Astrocyte (in vitro differentiated cells and primary cell): ENCODE results near the gene SCGN. TPM values are rescaled to one million over a fixed set of nuclear protein-coding genes. Genes with fewer than 3 reads are reported as not detected.

Source experiments
- DNase-seq: peaks from one replicate; pipeline ENCODE4 v3.0.0-alpha.2; 2010; ENCODE audit warnings: low read depth
- FAIRE-seq: peaks from 2 replicates; lab custom pipeline; 2011; peaks lifted over from hg19 to GRCh38; lab: Jason Lieb, UNC
- H2AFZ ChIP-seq: 2 replicates; pipeline ENCODE4 v1.6.0; 2012; ENCODE audit warnings: low read depth, low read length, inconsistent platforms
- H3K27ac ChIP-seq: 2 replicates; pipeline ENCODE4 v1.5.1; 2011; ENCODE audit warnings: low read depth, low read length, inconsistent platforms
- H3K27me3 ChIP-seq: 2 replicates; pipeline ENCODE4 v1.6.0; 2011; ENCODE audit warnings: low read length, inconsistent platforms; ENCODE audit not compliant: insufficient read depth
- H3K36me3 ChIP-seq: 2 replicates; pipeline ENCODE4 v1.5.1; 2011; ENCODE audit warnings: low read length, inconsistent platforms; ENCODE audit not compliant: insufficient read depth
- H3K4me1 ChIP-seq: 2 replicates; pipeline ENCODE4 v1.5.1; 2011; ENCODE audit warnings: low read length, inconsistent platforms; ENCODE audit not compliant: insufficient read depth
- H3K4me2 ChIP-seq: 2 replicates; pipeline ENCODE4 v1.6.0; 2012; ENCODE audit warnings: low read length, inconsistent platforms
- H3K4me3 ChIP-seq: 2 replicates; pipeline ENCODE4 v1.5.1; 2011; ENCODE audit warnings: low read depth, mild to moderate bottlenecking, low read length, inconsistent platforms; ENCODE audit not compliant: insufficient read depth
- H3K79me2 ChIP-seq: 2 replicates; pipeline ENCODE4 v1.6.0; 2012; ENCODE audit warnings: mild to moderate bottlenecking, low read length, inconsistent platforms; ENCODE audit not compliant: insufficient read depth
- H3K9ac ChIP-seq: 2 replicates; pipeline ENCODE4 v1.6.0; 2012; ENCODE audit warnings: mild to moderate bottlenecking, low read length, inconsistent platforms
- H3K9me3 ChIP-seq: 2 replicates; pipeline ENCODE4 v1.5.1; 2012; ENCODE audit warnings: low read depth, mild to moderate bottlenecking, low read length, inconsistent platforms; ENCODE audit not compliant: insufficient read depth
- H4K20me1 ChIP-seq: 2 replicates; pipeline ENCODE4 v1.6.0; 2012; ENCODE audit warnings: low read length, inconsistent platforms; ENCODE audit not compliant: insufficient read depth
- H3K27ac Mint-ChIP-seq: one replicate; pipeline ENCODE4 v1.8.0; 2021; ENCODE audit warnings: mild to moderate bottlenecking, mixed read lengths; ENCODE audit not compliant: unreplicated experiment
- H3K27me3 Mint-ChIP-seq: one replicate; pipeline ENCODE4 v1.8.0; 2021; ENCODE audit warnings: low read depth, mixed read lengths; ENCODE audit not compliant: unreplicated experiment
- H3K36me3 Mint-ChIP-seq: one replicate; pipeline ENCODE4 v1.8.0; 2021; ENCODE audit warnings: low read depth, mixed read lengths; ENCODE audit not compliant: unreplicated experiment
- H3K4me1 Mint-ChIP-seq: one replicate; pipeline ENCODE4 v1.8.0; 2021; ENCODE audit warnings: low read depth, mixed read lengths; ENCODE audit not compliant: unreplicated experiment
- H3K4me3 Mint-ChIP-seq: one replicate; pipeline ENCODE4 v1.8.0; 2021; ENCODE audit warnings: mild to moderate bottlenecking, moderate library complexity, mixed read lengths; ENCODE audit not compliant: unreplicated experiment
- H3K9me3 Mint-ChIP-seq: one replicate; pipeline ENCODE4 v1.8.0; 2021; ENCODE audit warnings: mild to moderate bottlenecking, mixed read lengths; ENCODE audit not compliant: unreplicated experiment
- CTCF ChIP-seq: IDR thresholded peaks from 2 replicates; pipeline ENCODE4 v1.5.1; 2011; ENCODE audit warnings: low read depth, mild to moderate bottlenecking, inconsistent platforms, low read length, moderate library complexity; ENCODE audit not compliant: insufficient read depth
- EZH2 ChIP-seq: IDR thresholded peaks from 2 replicates; pipeline ENCODE4 v1.6.1; 2012; ENCODE audit warnings: mild to moderate bottlenecking, low read length, inconsistent platforms; ENCODE audit not compliant: insufficient read depth
- total RNA-seq: library from RNA; stranded (reverse); gene quantifications from 2 replicates; pipeline ENCODE4 v1.2.1, GENCODE V29; 2021

The SCGN gene
- total RNA-seq, 1 donor from 2014 or later = not detected

GRCh38 chr6:25703005-25703404 lies 51.0 kb downstream of the SCGN start:
- no peak overlapping the region for H3K4me2 ChIP-seq
- H3K79me2 ChIP-seq = no peaks in the 10 kb centered on the region
- H3K4me1 Mint-ChIP-seq = no peaks in the 10 kb centered on the region
- no peaks in the 10 kb centered on the region for H3K36me3 ChIP-seq
- FAIRE-seq (no peak), DNase-seq (no peak)
- peaks cover 3% of the 10 kb centered on the region for H3K27me3 Mint-ChIP-seq
- no peak overlapping the region for H3K27ac ChIP-seq
- H3K4me3 ChIP-seq = no peak overlapping the region
- no peaks in the 10 kb centered on the region for H3K4me1 ChIP-seq
- no peaks in the 10 kb centered on the region for H3K27me3 ChIP-seq
- no peaks in the 10 kb centered on the region for H4K20me1 ChIP-seq
- no peaks in the 10 kb centered on the region for H3K9me3 ChIP-seq
- no peak overlapping the region for H3K9ac ChIP-seq
- TF ChIP-seq EZH2 = no peak
- no peaks in the 10 kb centered on the region for H3K36me3 Mint-ChIP-seq
- H3K27ac Mint-ChIP-seq = no peak overlapping the region
- H3K4me3 Mint-ChIP-seq = no peak overlapping the region
- no peaks in the 10 kb centered on the region for H3K9me3 Mint-ChIP-seq
- no peak overlapping the region for H2AFZ ChIP-seq

GRCh38 chr6:25704001-25704400 lies 52.0 kb downstream of the SCGN start:
- H3K27ac Mint-ChIP-seq = no peak overlapping the region
- no peak overlapping the region for H3K4me2 ChIP-seq
- H3K36me3 ChIP-seq = no peaks in the 10 kb centered on the region
- H3K27ac ChIP-seq = no peak overlapping the region
- DNase-seq (no peak), FAIRE-seq (no peak)
- no peaks in the 10 kb centered on the region for H3K36me3 Mint-ChIP-seq
- no peak overlapping the region for H3K4me3 Mint-ChIP-seq
- peaks cover 3% of the 10 kb centered on the region for H3K27me3 Mint-ChIP-seq
- no peaks in the 10 kb centered on the region for H3K9me3 ChIP-seq
- H2AFZ ChIP-seq = no peak overlapping the region
- H3K9ac ChIP-seq = no peak overlapping the region
- H3K4me1 ChIP-seq = no peaks in the 10 kb centered on the region
- no peak overlapping the region for H3K4me3 ChIP-seq
- TF ChIP-seq EZH2 (no peak), CTCF (no peak)
- no peaks in the 10 kb centered on the region for H3K9me3 Mint-ChIP-seq
- H4K20me1 ChIP-seq = no peaks in the 10 kb centered on the region
- H3K27me3 ChIP-seq = no peaks in the 10 kb centered on the region
- H3K79me2 ChIP-seq = no peaks in the 10 kb centered on the region
- no peaks in the 10 kb centered on the region for H3K4me1 Mint-ChIP-seq

GRCh38 chr6:25706314-25707014 lies 54.4 kb downstream of the SCGN start:
- Histone ChIP-seq H3K4me3 (no peak overlapping the region), H3K9me3 (peaks cover 5% of the 10 kb centered on the region), H3K9ac (no peak overlapping the region), H3K79me2 (no peaks in the 10 kb centered on the region), H3K4me2 (no peak overlapping the region), H3K27ac (no peak overlapping the region), H4K20me1 (no peaks in the 10 kb centered on the region), H3K36me3 (no peaks in the 10 kb centered on the region), H3K27me3 (no peaks in the 10 kb centered on the region), H3K4me1 (no peaks in the 10 kb centered on the region), H2AFZ (no peak overlapping the region)
- no peak for TF ChIP-seq EZH2
- TF ChIP-seq CTCF = no peak
- Mint-ChIP-seq H3K4me3 (no peak overlapping the region), H3K9me3 (no peaks in the 10 kb centered on the region), H3K36me3 (no peaks in the 10 kb centered on the region), H3K4me1 (no peaks in the 10 kb centered on the region), H3K27ac (no peak overlapping the region), H3K27me3 (peaks cover 3% of the 10 kb centered on the region)
- FAIRE-seq (no peak), DNase-seq (no peak)
